ENCODE data around the gene CLN6.

CLN6 gene

DNA sequence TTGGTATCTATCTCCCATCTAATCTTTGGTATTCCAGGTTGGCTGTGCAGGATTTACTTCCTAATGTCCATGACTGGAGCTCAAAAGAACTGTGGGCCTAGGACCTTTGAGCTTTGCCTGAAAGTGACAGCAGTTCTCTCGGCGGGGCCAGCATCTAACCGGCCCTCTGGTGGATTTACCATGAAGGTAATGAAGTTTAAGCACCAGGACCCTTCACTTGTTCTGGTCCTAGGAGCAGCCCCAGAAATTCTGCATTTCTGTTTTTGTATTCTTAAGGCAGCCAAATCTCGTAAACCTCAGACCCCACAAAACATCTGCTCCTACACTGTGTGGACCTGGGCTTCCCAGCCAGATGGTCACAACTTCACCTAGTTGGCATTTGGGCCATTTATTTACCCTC, 37.4 kb downstream of the CLN6 start:
- TF ChIP-seq CTCF (IDR thresholded peaks at IDR 0.05; ENCODE audit: low read depth, low read length), result no peak
- TF ChIP-seq, protein P1, sequence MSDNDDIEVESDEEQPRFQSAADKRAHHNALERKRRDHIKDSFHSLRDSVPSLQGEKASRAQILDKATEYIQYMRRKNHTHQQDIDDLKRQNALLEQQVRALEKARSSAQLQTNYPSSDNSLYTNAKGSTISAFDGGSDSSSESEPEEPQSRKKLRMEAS (IDR thresholded peaks at IDR 0.05; ENCODE audit: low read depth, low read length), result no peak
- no peak for TF ChIP-seq MYC (IDR thresholded peaks at IDR 0.05; ENCODE audit: low read depth, low read length)
- DNase-seq (ENCODE audit: low read depth), result no peak
- H3K4me3 ChIP-seq (ENCODE audit: low read depth, low read length), result no peak overlapping the region

DNA sequence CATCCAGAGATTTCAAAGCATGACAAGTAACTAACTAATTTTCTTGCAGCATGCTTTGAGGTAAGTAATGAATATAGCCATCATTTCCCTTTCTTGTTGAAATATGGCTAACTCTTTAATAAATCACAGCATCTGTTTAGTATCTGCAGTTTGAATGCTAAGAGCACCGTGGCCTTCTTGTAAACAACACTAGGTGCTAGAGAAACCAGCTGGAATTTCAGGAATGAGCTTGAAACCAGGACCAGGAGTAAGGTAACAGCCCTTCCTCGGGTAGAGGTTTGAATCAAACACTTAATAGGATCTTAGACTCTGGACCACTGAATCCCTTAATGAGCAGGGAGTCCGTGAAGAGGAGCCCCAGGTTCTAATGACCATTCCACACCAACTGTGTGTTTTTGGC, 38.0 kb downstream of the CLN6 start:
- no peak for DNase-seq (ENCODE audit: low read depth)
- TF ChIP-seq MYC (IDR thresholded peaks at IDR 0.05; ENCODE audit: low read depth, low read length), result no peak
- TF ChIP-seq, protein P1 (IDR thresholded peaks at IDR 0.05; ENCODE audit: low read depth, low read length), result no peak
- no peak for TF ChIP-seq POLR2A (IDR thresholded peaks at IDR 0.05; ENCODE audit: extremely low read depth, insufficient read length)
- TF ChIP-seq CTCF (IDR thresholded peaks at IDR 0.05; ENCODE audit: low read depth, low read length), result no peak
- no peak overlapping the region for H3K4me3 ChIP-seq (ENCODE audit: low read depth, low read length)

GRCh38 chr15:68190048-68190447, 39.5 kb downstream of the CLN6 start:
- TF ChIP-seq, protein P1 (IDR thresholded peaks at IDR 0.05; ENCODE audit: low read depth, low read length), result no peak
- TF ChIP-seq MYC (IDR thresholded peaks at IDR 0.05; ENCODE audit: low read depth, low read length) (no peak), CTCF (IDR thresholded peaks at IDR 0.05; ENCODE audit: low read depth, low read length) (no peak), POLR2A (IDR thresholded peaks at IDR 0.05; ENCODE audit: extremely low read depth, insufficient read length) (no peak)
- DNase-seq (ENCODE audit: low read depth), result no peak
- H3K4me3 ChIP-seq (ENCODE audit: low read depth, low read length), result no peak overlapping the region

DNA sequence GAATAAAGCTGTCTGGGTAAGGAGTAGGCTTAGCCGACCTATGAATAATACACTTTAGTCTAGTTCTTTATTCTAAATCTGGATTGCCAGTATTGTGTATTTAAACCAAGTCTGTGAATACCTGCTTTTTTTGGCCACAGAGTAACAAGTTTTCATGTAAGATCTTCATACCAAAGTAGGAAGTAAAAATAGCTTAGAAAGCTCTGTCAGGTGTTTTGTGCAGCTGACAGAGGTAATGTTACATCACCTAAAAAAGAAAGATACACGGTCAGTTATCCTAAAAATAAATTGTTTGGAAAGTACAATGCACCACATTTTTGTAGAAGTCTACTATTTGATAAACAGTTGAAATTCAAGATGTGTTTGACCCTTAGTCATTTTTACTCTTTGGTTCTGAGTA, 40.9 kb downstream of the CLN6 start:
- no peak overlapping the region for H3K4me3 ChIP-seq (ENCODE audit: low read depth, low read length)
- no peak for DNase-seq (ENCODE audit: low read depth)
- no peak for TF ChIP-seq POLR2A (IDR thresholded peaks at IDR 0.05; ENCODE audit: extremely low read depth, insufficient read length)
- no peak for TF ChIP-seq MYC (IDR thresholded peaks at IDR 0.05; ENCODE audit: low read depth, low read length)
- TF ChIP-seq CTCF (IDR thresholded peaks at IDR 0.05; ENCODE audit: low read depth, low read length), result no peak
- TF ChIP-seq, protein P1 (IDR thresholded peaks at IDR 0.05; ENCODE audit: low read depth, low read length), result no peak

DNA sequence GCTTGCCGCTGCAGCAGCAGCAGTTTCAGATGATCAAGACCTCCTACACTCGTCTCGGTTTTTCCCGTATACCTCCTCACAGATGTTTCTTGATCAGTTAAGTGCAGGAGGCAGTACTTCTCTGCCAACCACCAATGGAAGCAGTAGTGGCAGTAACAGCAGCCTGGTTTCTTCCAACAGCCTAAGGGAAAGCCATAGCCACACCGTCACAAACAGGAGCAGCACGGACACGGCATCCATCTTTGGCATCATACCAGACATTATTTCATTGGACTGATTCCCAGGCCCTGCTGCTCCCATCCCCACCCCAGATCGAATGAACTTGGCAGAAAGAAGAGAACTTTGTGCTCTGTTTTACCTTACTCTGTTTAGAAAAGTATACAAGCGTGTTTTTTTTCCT, 42.0 kb downstream of the CLN6 start:
- no peak overlapping the region for H3K4me3 ChIP-seq (ENCODE audit: low read depth, low read length)
- DNase-seq (ENCODE audit: low read depth), result no peak
- TF ChIP-seq, protein P1 (IDR thresholded peaks at IDR 0.05; ENCODE audit: low read depth, low read length), result no peak
- TF ChIP-seq CTCF (IDR thresholded peaks at IDR 0.05; ENCODE audit: low read depth, low read length) (no peak), POLR2A (IDR thresholded peaks at IDR 0.05; ENCODE audit: extremely low read depth, insufficient read length) (no peak), MYC (IDR thresholded peaks at IDR 0.05; ENCODE audit: low read depth, low read length) (no peak)
